Measurements from ENCODE around the gene OBSCN.

- TF ChIP-seq CTCF (IDR thresholded peaks at IDR 0.05; ENCODE audit: insufficient read depth, low read length) (no peak), REST (IDR thresholded peaks at IDR 0.05; ENCODE audit: insufficient replicate concordance, low read depth) (no peak), POLR2AphosphoS5 (IDR thresholded peaks at IDR 0.05; ENCODE audit: low read depth) (no peak)
Observed at GRCh38 chr1:228238007-228238406, 30.2 kb downstream of the OBSCN start.

Data from HL-60 (cell line).